Mesendoderm (in vitro differentiated cells): ENCODE data around the gene ADAMTS5.

Experiments used
- DNase-seq: peaks from one replicate; pipeline ENCODE4 v3.0.0; 2013
- H2AK5ac ChIP-seq: 2 replicates; pipeline ENCODE4 v1.6.1; 2013; ENCODE audit warnings: low read length, inconsistent platforms
- H2BK120ac ChIP-seq: 2 replicates; pipeline ENCODE4 v1.6.1; 2013; ENCODE audit warnings: low read depth, mild to moderate bottlenecking, low read length, moderate library complexity, mixed read lengths
- H2BK15ac ChIP-seq: replicated peaks from 2 replicates; pipeline ENCODE4 v1.6.1; 2013; ENCODE audit warnings: low read depth, mild to moderate bottlenecking, moderate library complexity
- H2BK5ac ChIP-seq: 2 replicates; pipeline ENCODE4 v1.6.1; 2013; ENCODE audit warnings: low read length, inconsistent platforms
- H3K18ac ChIP-seq: 2 replicates; pipeline ENCODE4 v1.6.1; 2013; ENCODE audit warnings: mild to moderate bottlenecking, low read length, mixed read lengths
- H3K23ac ChIP-seq: one replicate; pipeline ENCODE4 v1.6.1; 2013; ENCODE audit warnings: low read length
- H3K27ac ChIP-seq: 2 replicates; pipeline ENCODE4 v1.5.1; 2013; ENCODE audit warnings: low read depth, mild to moderate bottlenecking, inconsistent platforms, low read length, moderate library complexity
- H3K27me3 ChIP-seq: 2 replicates; pipeline ENCODE4 v1.6.1; 2013; ENCODE audit warnings: low read length, control low read depth, mild to moderate bottlenecking, inconsistent platforms; ENCODE audit not compliant: insufficient read depth, poor library complexity
- H3K36me3 ChIP-seq: 2 replicates; pipeline ENCODE4 v1.6.1; 2013; ENCODE audit warnings: low read length, inconsistent platforms; ENCODE audit not compliant: control insufficient read depth, insufficient read depth
- H3K4ac ChIP-seq: one replicate; pipeline ENCODE4 v1.6.1; 2013; ENCODE audit warnings: low read depth, mild to moderate bottlenecking, low read length, moderate library complexity
- H3K4me1 ChIP-seq: 2 replicates; pipeline ENCODE4 v1.6.1; 2013; ENCODE audit warnings: low read depth, low read length, inconsistent platforms; ENCODE audit not compliant: control insufficient read depth
- H3K4me2 ChIP-seq: 2 replicates; pipeline ENCODE4 v1.6.1; 2013; ENCODE audit warnings: low read length
- H3K4me3 ChIP-seq: 2 replicates; pipeline ENCODE4 v1.5.1; 2013; ENCODE audit warnings: mild to moderate bottlenecking, low read length
- H3K56ac ChIP-seq: one replicate; pipeline ENCODE4 v1.6.1; 2013; ENCODE audit warnings: low read length
- H3K79me1 ChIP-seq: 2 replicates; pipeline ENCODE4 v1.6.1; 2013; ENCODE audit warnings: low read length, inconsistent platforms
- H3K79me2 ChIP-seq: 2 replicates; pipeline ENCODE4 v1.6.1; 2013; ENCODE audit warnings: mild to moderate bottlenecking, low read length; ENCODE audit not compliant: control insufficient read depth, insufficient read depth
- H3K9ac ChIP-seq: 2 replicates; pipeline ENCODE4 v1.6.1; 2013; ENCODE audit warnings: low read length, inconsistent platforms
- H4K5ac ChIP-seq: one replicate; pipeline ENCODE4 v1.6.1; 2013; ENCODE audit warnings: low read length
- H4K8ac ChIP-seq: one replicate; pipeline ENCODE4 v1.6.1; 2013; ENCODE audit warnings: low read depth, mild to moderate bottlenecking, control low read depth, low read length, moderate library complexity
- WGBS: extraction: QIAGEN DNeasy Blood & Tissue Kit; methylation state at CpG from one replicate; pipeline ENCODE4 v1.1.7; 2013; ENCODE audit warnings: low lambda C conversion rate, missing lambda C conversion rate; ENCODE audit not compliant: insufficient coverage; ENCODE audit errors: extremely low coverage; 5-methylcytosine and 5-hydroxymethylcytosine counted together

The ADAMTS5 gene

GRCh38 chr21:26965040-26965906 lies 1.6 kb downstream of the ADAMTS5 start:
- WGBS: no CpG with 5 or more reads among the region's 58 CpGs

GRCh38 chr21:26964170-26964778 lies 2.6 kb downstream of the ADAMTS5 start:
- H3K27ac ChIP-seq: no peak overlapping the region
- no peaks in the 10 kb centered on the region for H3K4me1 ChIP-seq
- no peak overlapping the region for H2AK5ac ChIP-seq
- H3K4ac ChIP-seq: no peak overlapping the region
- H3K9ac ChIP-seq: peak overlapping the region; percentile 14
- no peaks in the 10 kb centered on the region for H3K36me3 ChIP-seq
- no peaks in the 10 kb centered on the region for H3K27me3 ChIP-seq
- H3K18ac ChIP-seq: no peak overlapping the region
- no peak overlapping the region for H2BK5ac ChIP-seq
- DNase-seq: peak; percentile 96
- H4K5ac ChIP-seq: no peak overlapping the region
- no CpG with 5 or more reads among the region's 14 CpGs for WGBS
- no peaks in the 10 kb centered on the region for H3K79me1 ChIP-seq
- no peak overlapping the region for H3K56ac ChIP-seq
- H2BK15ac ChIP-seq: no peak overlapping the region
- no peaks in the 10 kb centered on the region for H3K79me2 ChIP-seq
- no peak overlapping the region for H3K4me3 ChIP-seq
- H3K4me2 ChIP-seq: no peak overlapping the region
- no peak overlapping the region for H4K8ac ChIP-seq
- no peak overlapping the region for H3K23ac ChIP-seq
- H2BK120ac ChIP-seq: no peak overlapping the region

More at GRCh38 chr21:26965040-26965906, 1.6 kb downstream of the ADAMTS5 start:
- H3K23ac ChIP-seq: no peak overlapping the region
- no peak overlapping the region for H2AK5ac ChIP-seq
- peak overlapping the region; percentile 91 for H3K56ac ChIP-seq
- no peaks in the 10 kb centered on the region for H3K79me1 ChIP-seq
- peak overlapping the region; percentile 69 for H3K9ac ChIP-seq
- H3K4me1 ChIP-seq: no peaks in the 10 kb centered on the region
- no peak overlapping the region for H4K8ac ChIP-seq
- H4K5ac ChIP-seq: no peak overlapping the region
- H2BK5ac ChIP-seq: no peak overlapping the region
- peak overlapping the region; percentile 43 for H3K18ac ChIP-seq
- no peak overlapping the region for H2BK15ac ChIP-seq
- peak overlapping the region; percentile 18 for H3K27ac ChIP-seq
- DNase-seq: peak; percentile 90
- H3K4ac ChIP-seq: peak overlapping the region; percentile 66
- H3K4me2 ChIP-seq: peak overlapping the region; percentile 75
- H3K4me3 ChIP-seq: peak overlapping the region; percentile 33
- H3K36me3 ChIP-seq: no peaks in the 10 kb centered on the region
- H3K79me2 ChIP-seq: no peaks in the 10 kb centered on the region
- no peaks in the 10 kb centered on the region for H3K27me3 ChIP-seq
- H2BK120ac ChIP-seq: no peak overlapping the region

- H3K4me1 ChIP-seq: no peaks in the 10 kb centered on the region
- H3K27me3 ChIP-seq: no peaks in the 10 kb centered on the region
- no peak overlapping the region for H3K27ac ChIP-seq
- H3K4me2 ChIP-seq: no peak overlapping the region
- H2BK120ac ChIP-seq: no peak overlapping the region
- no peaks in the 10 kb centered on the region for H3K79me2 ChIP-seq
- H3K36me3 ChIP-seq: no peaks in the 10 kb centered on the region
- H2BK5ac ChIP-seq: no peak overlapping the region
- no peak overlapping the region for H3K18ac ChIP-seq
- no peaks in the 10 kb centered on the region for H3K79me1 ChIP-seq
- no peak overlapping the region for H2AK5ac ChIP-seq
- no peak overlapping the region for H3K4ac ChIP-seq
- H3K23ac ChIP-seq: no peak overlapping the region
- H3K4me3 ChIP-seq: no peak overlapping the region
- WGBS: no CpG with 5 or more reads among the region's 3 CpGs
- no peak for DNase-seq
- H4K5ac ChIP-seq: no peak overlapping the region
- H3K56ac ChIP-seq: no peak overlapping the region
- no peak overlapping the region for H2BK15ac ChIP-seq
- no peak overlapping the region for H4K8ac ChIP-seq
- no peak overlapping the region for H3K9ac ChIP-seq
Measured at GRCh38 chr21:26962621-26963181, 4.2 kb downstream of the ADAMTS5 start.

- no peak overlapping the region for H4K5ac ChIP-seq
- no peak overlapping the region for H3K18ac ChIP-seq
- H3K4me3 ChIP-seq: no peak overlapping the region
- no peaks in the 10 kb centered on the region for H3K36me3 ChIP-seq
- H3K4me2 ChIP-seq: no peak overlapping the region
- H3K9ac ChIP-seq: no peak overlapping the region
- H3K4ac ChIP-seq: no peak overlapping the region
- no peak overlapping the region for H2AK5ac ChIP-seq
- no peaks in the 10 kb centered on the region for H3K27me3 ChIP-seq
- no CpG with 5 or more reads among the region's 4 CpGs for WGBS
- no peak overlapping the region for H3K23ac ChIP-seq
- H2BK120ac ChIP-seq: no peak overlapping the region
- H2BK5ac ChIP-seq: no peak overlapping the region
- H3K4me1 ChIP-seq: no peaks in the 10 kb centered on the region
- H3K27ac ChIP-seq: no peak overlapping the region
- peak; percentile 73 for DNase-seq
- H3K79me1 ChIP-seq: no peaks in the 10 kb centered on the region
- no peak overlapping the region for H4K8ac ChIP-seq
- no peak overlapping the region for H3K56ac ChIP-seq
- no peaks in the 10 kb centered on the region for H3K79me2 ChIP-seq
- no peak overlapping the region for H2BK15ac ChIP-seq
Measured at GRCh38 chr21:26961698-26962097, 5.2 kb downstream of the ADAMTS5 start.

GRCh38 chr21:26958788-26959187 lies 8.1 kb downstream of the ADAMTS5 start:
- Histone ChIP-seq H2BK5ac (no peak overlapping the region), H3K56ac (no peak overlapping the region), H3K4me2 (no peak overlapping the region), H3K18ac (no peak overlapping the region), H3K4ac (no peak overlapping the region), H4K8ac (no peak overlapping the region), H3K79me2 (no peaks in the 10 kb centered on the region), H3K27ac (no peak overlapping the region), H3K4me3 (no peak overlapping the region), H2AK5ac (no peak overlapping the region), H3K79me1 (no peaks in the 10 kb centered on the region), H4K5ac (no peak overlapping the region), H3K9ac (no peak overlapping the region), H3K4me1 (no peaks in the 10 kb centered on the region), H2BK120ac (no peak overlapping the region), H3K27me3 (no peaks in the 10 kb centered on the region), H2BK15ac (no peak overlapping the region), H3K36me3 (no peaks in the 10 kb centered on the region), H3K23ac (no peak overlapping the region)
- DNase-seq: no peak
- WGBS: no CpG with 5 or more reads among the region's 2 CpGs
